Measurements from ENCODE around the gene TRMT61B. TPM values are rescaled to one million over a fixed set of nuclear protein-coding genes. Genes with fewer than 3 reads are reported as not detected.

The TRMT61B gene
- total and polyA plus RNA-seq, 9 of the 15 experiments (the other 6 are each of a cell fraction or from before 2014, with no cell fraction given) = 13.2 to 28.3 (median 19.5) TPM

DNA sequence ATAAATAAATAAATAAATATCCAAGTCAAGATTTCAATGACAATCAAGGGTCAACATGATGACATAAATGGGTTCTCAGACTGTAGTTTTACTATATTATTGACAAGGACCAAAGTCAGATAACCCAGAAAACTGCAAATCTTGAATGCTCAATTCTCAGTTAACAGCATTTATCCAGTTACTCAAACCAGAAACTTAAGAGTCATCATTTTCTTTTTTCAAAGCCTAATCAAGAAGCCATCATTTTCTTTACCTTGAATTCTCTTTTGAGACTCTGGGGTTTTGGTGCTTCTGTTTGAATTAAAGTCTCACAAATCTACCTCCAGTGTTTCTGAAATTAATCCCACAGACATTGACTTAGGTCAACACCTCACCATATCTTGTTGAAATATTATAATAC lies 14.1 kb downstream of the TRMT61B start:
- TF ChIP-seq ZNF316 (IDR thresholded peaks at IDR 0.05) = peak; percentile 26; the same call in 1 of the 2 replicates
- no peak for TF ChIP-seq JUND (IDR thresholded peaks at IDR 0.05; ENCODE audit: borderline replicate concordance, low read depth, low read length)
- no peak for TF ChIP-seq JUND (tag; IDR thresholded peaks at IDR 0.05; ENCODE audit: borderline replicate concordance, low read depth, low read length)
- no peak overlapping the region for H3K4me3 ChIP-seq
- H3K27ac ChIP-seq (ENCODE audit: extremely low read depth, low read depth, low read length) = no peak overlapping the region
- FAIRE-seq (no peak), DNase-seq (ENCODE audit: extremely low read depth in 1 of 4, low spot score in 3 of 4) (no peak), ATAC-seq (no peak)
- CTCF ChIA-PET (ENCODE audit: low intra/inter-chr PET ratio) = no interaction called here
- H3K36me3 ChIP-seq (ENCODE audit: control insufficient read depth, insufficient read depth, low read length) = peaks cover 27% of the 10 kb centered on the region; the same call in 1 of the 3 replicates
- H2AFZ ChIP-seq (ENCODE audit: low read depth, low read length) = no peak overlapping the region
- H3K79me2 ChIP-seq (ENCODE audit: control insufficient read depth, insufficient read depth, low read length) = no peaks in the 10 kb centered on the region
- H3K4me1 ChIP-seq (replicated peaks in 1 of 2; ENCODE audit: control insufficient read depth in 2 of 2, insufficient read depth in 2 of 2, low read length in 2 of 2) = no peaks in the 10 kb centered on the region
- no peaks in the 10 kb centered on the region for H4K20me1 ChIP-seq (replicated peaks; ENCODE audit: control insufficient read depth, insufficient read depth, low read length)
- no peaks in the 10 kb centered on the region for H3K9me1 ChIP-seq (ENCODE audit: control insufficient read depth, insufficient read depth, low read length)
- H3K4me2 ChIP-seq (ENCODE audit: insufficient read depth, low read length) = no peak overlapping the region
- in situ Hi-C loops (cut with MboI) (no loop called here), intact Hi-C loops (cut with micrococcal nuclease) (no loop called here)
- no TSS peak for BruUV-seq (replicated peaks)
- no peaks in the 10 kb centered on the region for H3K9me3 ChIP-seq (replicated peaks; ENCODE audit: control insufficient read depth, insufficient read depth, low read depth, low read length)
- no peak overlapping the region for H3K9ac ChIP-seq (ENCODE audit: insufficient read depth in 1 of 2, low read depth in 2 of 2, low read length in 2 of 2)
- POLR2A ChIA-PET = interaction anchor here (1.6 kb wide), 1 partner anchor 16 kb away, joined by 3 read pairs; no protein-coding TSS in a partner anchor
- no peaks in the 10 kb centered on the region for H3K27me3 ChIP-seq (ENCODE audit: control insufficient read depth in 2 of 2, insufficient read depth in 2 of 2, low read length in 2 of 2)

GRCh38 chr2:28855193-28855592 lies 14.9 kb downstream of the TRMT61B start:
- no TSS peak for BruUV-seq (replicated peaks)
- in situ Hi-C loops (cut with MboI) = no loop called here

More at GRCh38 chr2:28855193-28855592, 14.9 kb downstream of the TRMT61B start:
- FAIRE-seq (no peak), DNase-seq (ENCODE audit: extremely low read depth in 1 of 4, low spot score in 3 of 4) (no peak), ATAC-seq (no peak)
- H3K4me2 ChIP-seq (ENCODE audit: insufficient read depth, low read length) = no peak overlapping the region
- no peaks in the 10 kb centered on the region for H3K79me2 ChIP-seq (ENCODE audit: control insufficient read depth, insufficient read depth, low read length)
- ChIA-PET CTCF (ENCODE audit: low intra/inter-chr PET ratio) (no interaction called here), POLR2A (interaction anchor here (0.8 to 1.6 kb wide), 2 partner anchors 15 to 52 kb away, joined by 3 to 4 read pairs; no protein-coding TSS in a partner anchor)
- no peaks in the 10 kb centered on the region for H3K9me1 ChIP-seq (ENCODE audit: control insufficient read depth, insufficient read depth, low read length)
- no peak for TF ChIP-seq ZNF384 (IDR thresholded peaks at IDR 0.05; ENCODE audit: low read depth, low read length)
- TF ChIP-seq THRAP3 (IDR thresholded peaks at IDR 0.05; ENCODE audit: borderline replicate concordance) = no peak
- TF ChIP-seq ZNF717 (CRISPR knock-in tag; IDR thresholded peaks at IDR 0.05) = no peak
- TF ChIP-seq, protein P1, sequence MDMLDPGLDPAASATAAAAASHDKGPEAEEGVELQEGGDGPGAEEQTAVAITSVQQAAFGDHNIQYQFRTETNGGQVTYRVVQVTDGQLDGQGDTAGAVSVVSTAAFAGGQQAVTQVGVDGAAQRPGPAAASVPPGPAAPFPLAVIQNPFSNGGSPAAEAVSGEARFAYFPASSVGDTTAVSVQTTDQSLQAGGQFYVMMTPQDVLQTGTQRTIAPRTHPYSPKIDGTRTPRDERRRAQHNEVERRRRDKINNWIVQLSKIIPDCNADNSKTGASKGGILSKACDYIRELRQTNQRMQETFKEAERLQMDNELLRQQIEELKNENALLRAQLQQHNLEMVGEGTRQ (CRISPR knock-in tag; IDR thresholded peaks at IDR 0.05) = no peak
- TF ChIP-seq CBFA2T2 (conservative IDR thresholded peaks at IDR 0.05) = no peak
- TF ChIP-seq SREBF1 (IDR thresholded peaks at IDR 0.05; ENCODE audit: borderline replicate concordance, low read depth, low read length) = no peak
- no peak for TF ChIP-seq DDX20 (tag; IDR thresholded peaks at IDR 0.05; ENCODE audit: low read depth)
- no peak for TF ChIP-seq FOSL1 (tag; conservative IDR thresholded peaks at IDR 0.05)
- no peaks in the 10 kb centered on the region for H4K20me1 ChIP-seq (replicated peaks; ENCODE audit: control insufficient read depth, insufficient read depth, low read length)
- H3K27me3 ChIP-seq (ENCODE audit: control insufficient read depth in 2 of 2, insufficient read depth in 2 of 2, low read length in 2 of 2) = no peaks in the 10 kb centered on the region
- intact Hi-C loops (cut with micrococcal nuclease) = no loop called here
- 73% methylated on average over 1 of the region's 1 CpG for WGBS (ENCODE audit: insufficient coverage, low coverage, missing lambda C conversion rate)
- no peak overlapping the region for H3K27ac ChIP-seq (ENCODE audit: extremely low read depth, low read depth, low read length)
- no peak overlapping the region for H3K9ac ChIP-seq (ENCODE audit: insufficient read depth in 1 of 2, low read depth in 2 of 2, low read length in 2 of 2)
- H3K9me3 ChIP-seq (replicated peaks; ENCODE audit: control insufficient read depth, insufficient read depth, low read depth, low read length) = no peaks in the 10 kb centered on the region
- peaks cover 27% of the 10 kb centered on the region; the same call in 1 of the 3 replicates for H3K36me3 ChIP-seq (ENCODE audit: control insufficient read depth, insufficient read depth, low read length)
- no peak overlapping the region for H2AFZ ChIP-seq (ENCODE audit: low read depth, low read length)
- H3K4me3 ChIP-seq = no peak overlapping the region
- no peaks in the 10 kb centered on the region for H3K4me1 ChIP-seq (replicated peaks in 1 of 2; ENCODE audit: control insufficient read depth in 2 of 2, insufficient read depth in 2 of 2, low read length in 2 of 2)
